Measurements from ENCODE around the gene ARSG.

DNA sequence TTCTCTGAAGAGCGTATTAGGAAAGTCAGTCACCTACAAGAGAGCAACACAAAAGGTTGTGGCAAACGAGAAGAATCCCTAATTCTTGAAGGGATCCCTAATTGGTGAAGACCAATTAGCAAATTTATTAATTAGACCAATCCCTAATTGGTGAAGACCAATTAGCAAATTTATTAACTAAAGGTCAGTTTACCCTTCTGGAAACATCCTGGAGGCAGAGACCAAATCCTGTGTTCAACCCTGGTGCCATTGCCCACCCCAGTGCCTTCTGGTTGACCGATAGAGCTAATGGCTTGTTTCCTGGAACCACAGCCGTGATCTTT is 91.8 kb downstream of the ARSG start:
- TF ChIP-seq, protein P1, sequence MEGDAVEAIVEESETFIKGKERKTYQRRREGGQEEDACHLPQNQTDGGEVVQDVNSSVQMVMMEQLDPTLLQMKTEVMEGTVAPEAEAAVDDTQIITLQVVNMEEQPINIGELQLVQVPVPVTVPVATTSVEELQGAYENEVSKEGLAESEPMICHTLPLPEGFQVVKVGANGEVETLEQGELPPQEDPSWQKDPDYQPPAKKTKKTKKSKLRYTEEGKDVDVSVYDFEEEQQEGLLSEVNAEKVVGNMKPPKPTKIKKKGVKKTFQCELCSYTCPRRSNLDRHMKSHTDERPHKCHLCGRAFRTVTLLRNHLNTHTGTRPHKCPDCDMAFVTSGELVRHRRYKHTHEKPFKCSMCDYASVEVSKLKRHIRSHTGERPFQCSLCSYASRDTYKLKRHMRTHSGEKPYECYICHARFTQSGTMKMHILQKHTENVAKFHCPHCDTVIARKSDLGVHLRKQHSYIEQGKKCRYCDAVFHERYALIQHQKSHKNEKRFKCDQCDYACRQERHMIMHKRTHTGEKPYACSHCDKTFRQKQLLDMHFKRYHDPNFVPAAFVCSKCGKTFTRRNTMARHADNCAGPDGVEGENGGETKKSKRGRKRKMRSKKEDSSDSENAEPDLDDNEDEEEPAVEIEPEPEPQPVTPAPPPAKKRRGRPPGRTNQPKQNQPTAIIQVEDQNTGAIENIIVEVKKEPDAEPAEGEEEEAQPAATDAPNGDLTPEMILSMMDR (IDR thresholded peaks at IDR 0.05): no peak
- TF ChIP-seq POLR2A (IDR thresholded peaks at IDR 0.05): no peak
